Heart right ventricle (tissue), 16 donors: ENCODE results near the gene SS18. TPM values are rescaled to one million over a fixed set of nuclear protein-coding genes. Genes with fewer than 3 reads are reported as not detected.

ENCODE experiments used
- ATAC-seq, 8 donors: fragments of 200-7000 bp; cut with Tn5 transposase; one replicate each; pipeline ENCODE4 v1.9.1; 2020; ENCODE audit warnings: mild to moderate bottlenecking in 8 of 8, moderate library complexity in 8 of 8, moderate number of reproducible peaks in 1 of 8
- DNase-seq, 2 donors: peaks; one replicate each; pipeline ENCODE4 v3.0.0-alpha.2; 2020
- H3K27ac ChIP-seq, 10 donors: fragments of 200-600 bp; sonication (generic) in 2 of 10; one replicate each; pipeline versions ENCODE4 v1.5.0 to v1.8.0; 2020 to 2022; ENCODE audit warnings: mild to moderate bottlenecking in 3 of 10
- H3K27me3 ChIP-seq, 7 donors: fragments of 200-600 bp; one replicate each; pipeline ENCODE4 v1.8.0; 2021 to 2022; ENCODE audit warnings: mild to moderate bottlenecking in 2 of 7
- H3K36me3 ChIP-seq, 9 donors: fragments of 200-600 bp; sonication (generic) in 1 of 9; one replicate each; pipeline versions ENCODE4 v1.5.0 to v1.8.0; 2020 to 2022; ENCODE audit warnings: mild to moderate bottlenecking in 2 of 9
- H3K4me1 ChIP-seq, 9 donors: fragments of 200-600 bp; sonication (generic) in 1 of 9; one replicate each; pipeline versions ENCODE4 v1.5.0 to v1.8.0; 2020 to 2022; ENCODE audit warnings: mild to moderate bottlenecking in 4 of 9
- H3K4me3 ChIP-seq, 10 donors: fragments of 200-600 bp; sonication (generic) in 2 of 10; one replicate each; pipeline versions ENCODE4 v1.5.0 to v1.8.0; 2020 to 2022; ENCODE audit warnings: mild to moderate bottlenecking in 7 of 10, moderate library complexity in 2 of 10
- H3K9me3 ChIP-seq, 11 donors: fragments of 200-600 bp in 10 of 11; sonication (generic) in 2 of 11; one replicate each; pipeline versions ENCODE4 v1.5.0 to v1.8.0; 2013 to 2022; ENCODE audit warnings: mild to moderate bottlenecking in 2 of 11, control low read depth in 1 of 11, moderate library complexity in 1 of 11
- WGBS, 2 donors: extraction: QIAGEN DNeasy Blood & Tissue Kit; methylation state at CpG; one replicate each; pipeline ENCODE4 v1.1.7; 2013; ENCODE audit warnings: inconsistent platforms in 1 of 2; 5-methylcytosine and 5-hydroxymethylcytosine counted together
- intact Hi-C, 10 donors: fragments of 100-400 bp; cut with DNase I; formaldehyde crosslinking; loops; one replicate each; pipeline versions ENCODE4 v1.11.1 to v1.14.2; 2022
- polyA plus RNA-seq, 2 donors: library from polyadenylated mRNA; stranded (reverse); fragments of 200-250 nt; gene quantifications; one replicate each; pipeline ENCODE4 v1.2.3, GENCODE V29; 2013
- total RNA-seq, 10 donors: library from RNA; stranded (reverse); fragmentation: NEBNext Ultra II Directional in 3 of 10; extraction: Animal tissue kit (Norgen Biotek cat#: 25700) in 3 of 10; gene quantifications; one replicate each; pipeline versions ENCODE4 v1.2.1 to v1.2.4, GENCODE V29; 2021 to 2023
- TF ChIP-seq, protein P1 (sequence below), 9 donors: fragments of 200-600 bp; sonication (generic) in 2 of 9; IDR thresholded peaks; one replicate each; pipeline versions ENCODE4 v1.5.0 to v1.8.0; 2021 to 2022; ENCODE audit warnings: antibody characterized with exemption in 9 of 9, mild to moderate bottlenecking in 5 of 9, moderate library complexity in 1 of 9
- donor health status: Arrhythmogenic right ventricular cardiomyopathy.
- donor health status: ischemic (EF 13 %, LVEDD 7.1; RV severe dilation, severe dysfunction).
- donor health status: healthy with polysubstance abuse.
- donor health status: DM: no; HTN: yes; CAD: no.
- donor health status: DM: no; HTN: no; CAD: no.
- donor health status: ischemic (EF 25% LVEDD 6.9; RV normal size, moderate dysfunction).
- donor health status: ischemic (EF 25% LVEDD 5.7; RV mildly dilated, moderate dysfunction).
- donor health status: healthy.
- donor health status: DM: yes; HTN: yes; CAD: no.
- donor health status: Ischemic cardiomyopathy.
- donor health status: ischemic (EF 35%, LVEDD 5.7; RV mildly dilated, moderate dysfunction).
- donor health status: nonischemic (EF 11% LVEDD 7.7; RV severe dilation, severe dysfunction).
- donor health status: DM: yes; HTN: yes; CAD: no.
- donor health status: PGD.
- donor health status: ischemic (EF 29% LVEDD 5.4; RV normal size, mild dysfunction).
- donor health status: nonischemic (EF 23%, LVEDD 6.1; RV moderate dilation, normal function).

SS18 gene
- total and polyA plus RNA-seq, 12 donors = 15.1 to 41.8 (median 33.9) TPM

DNA sequence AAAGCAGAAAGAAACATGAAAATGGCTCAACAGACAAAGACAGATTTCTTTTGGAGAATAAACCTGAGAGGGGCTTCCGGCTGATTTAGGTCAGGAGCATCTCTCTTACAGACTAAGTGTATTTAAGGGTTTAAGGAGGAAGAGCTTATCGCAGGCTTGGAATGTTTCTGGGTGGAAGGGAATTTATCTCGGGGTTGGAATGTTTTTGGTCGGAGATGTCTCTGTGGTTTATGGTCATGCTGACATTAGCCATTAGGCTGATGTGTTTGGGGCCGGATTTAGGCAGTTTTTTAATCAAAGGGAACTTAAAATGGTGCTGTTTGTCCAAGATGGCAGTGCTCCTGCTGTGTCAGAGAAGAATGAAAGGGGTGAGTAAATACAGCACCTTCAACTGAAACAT lies 28.8 kb upstream of the SS18 start:
- H3K27me3 ChIP-seq = peaks cover 0 to 11% (median 0%) of the 10 kb centered on the region in 7 donors
- TF ChIP-seq, protein P1, sequence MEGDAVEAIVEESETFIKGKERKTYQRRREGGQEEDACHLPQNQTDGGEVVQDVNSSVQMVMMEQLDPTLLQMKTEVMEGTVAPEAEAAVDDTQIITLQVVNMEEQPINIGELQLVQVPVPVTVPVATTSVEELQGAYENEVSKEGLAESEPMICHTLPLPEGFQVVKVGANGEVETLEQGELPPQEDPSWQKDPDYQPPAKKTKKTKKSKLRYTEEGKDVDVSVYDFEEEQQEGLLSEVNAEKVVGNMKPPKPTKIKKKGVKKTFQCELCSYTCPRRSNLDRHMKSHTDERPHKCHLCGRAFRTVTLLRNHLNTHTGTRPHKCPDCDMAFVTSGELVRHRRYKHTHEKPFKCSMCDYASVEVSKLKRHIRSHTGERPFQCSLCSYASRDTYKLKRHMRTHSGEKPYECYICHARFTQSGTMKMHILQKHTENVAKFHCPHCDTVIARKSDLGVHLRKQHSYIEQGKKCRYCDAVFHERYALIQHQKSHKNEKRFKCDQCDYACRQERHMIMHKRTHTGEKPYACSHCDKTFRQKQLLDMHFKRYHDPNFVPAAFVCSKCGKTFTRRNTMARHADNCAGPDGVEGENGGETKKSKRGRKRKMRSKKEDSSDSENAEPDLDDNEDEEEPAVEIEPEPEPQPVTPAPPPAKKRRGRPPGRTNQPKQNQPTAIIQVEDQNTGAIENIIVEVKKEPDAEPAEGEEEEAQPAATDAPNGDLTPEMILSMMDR (IDR thresholded peaks at IDR 0.05) = no peak
- no peaks in the 10 kb centered on the region for H3K4me1 ChIP-seq
- DNase-seq (no peak), ATAC-seq (no peak)
- intact Hi-C loops = no loop called here
- no peaks in the 10 kb centered on the region for H3K36me3 ChIP-seq
- no peak overlapping the region for H3K27ac ChIP-seq
- H3K9me3 ChIP-seq = peaks cover 0 to 15% (median 0%) of the 10 kb centered on the region in 11 donors
- WGBS, 2 donors = 82 to 85% methylated on average over 5 of the region's 5 CpGs
- no peak overlapping the region for H3K4me3 ChIP-seq

DNA sequence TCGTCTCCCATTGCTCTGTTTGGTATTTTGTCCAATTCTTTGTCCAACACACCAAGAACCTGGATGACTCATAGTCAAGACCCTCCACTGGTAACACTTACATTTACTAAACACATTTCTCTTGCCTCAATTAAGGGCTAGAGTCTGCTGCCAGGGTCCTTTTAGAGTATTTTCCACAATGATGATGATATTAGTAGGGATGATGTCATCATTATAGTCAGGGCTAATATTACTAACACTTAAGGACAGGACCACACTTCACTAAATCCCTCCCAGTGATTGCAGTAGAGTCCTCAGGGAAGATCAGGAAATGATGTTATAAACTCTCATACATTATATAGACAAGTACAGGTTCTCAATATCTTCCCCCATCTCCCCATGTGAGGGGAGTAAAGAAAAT lies 13.6 kb upstream of the SS18 start:
- no peak for ATAC-seq
- 86 to 93% methylated on average over 1 of the region's 1 CpG for WGBS, 2 donors

DNA sequence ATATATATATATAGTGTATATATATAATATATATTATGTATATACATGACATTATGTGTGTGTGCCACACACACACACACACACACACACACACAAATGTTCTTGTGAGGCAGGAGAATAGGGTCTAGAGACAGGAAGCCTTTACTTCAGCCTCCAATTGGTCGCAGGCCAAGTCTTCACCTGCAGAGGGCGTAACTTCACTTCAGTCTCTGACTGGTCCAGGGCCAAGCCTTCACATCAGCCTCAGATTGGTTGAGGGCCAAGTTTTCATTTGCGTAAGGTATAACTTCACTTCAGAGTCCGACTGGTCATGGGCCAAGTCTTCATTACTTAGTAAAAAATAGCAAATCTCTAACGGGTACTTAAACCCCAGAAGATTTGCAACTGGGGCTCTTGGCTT lies 13.2 kb upstream of the SS18 start:
- DNase-seq = no peak
- Histone ChIP-seq H3K9me3 (no peaks in the 10 kb centered on the region), H3K4me1 (no peaks in the 10 kb centered on the region), H3K27me3 (no peaks in the 10 kb centered on the region), H3K4me3 (no peak overlapping the region), H3K36me3 (no peaks in the 10 kb centered on the region), H3K27ac (no peak overlapping the region)
- WGBS, 2 donors = 60 to 67% methylated on average over 5 of the region's 5 CpGs
- ATAC-seq = no peak
- intact Hi-C loops = loop anchor here in 1 of 10 donors (10.0 kb wide), 1 partner anchor 51 kb away; no protein-coding TSS in a partner anchor
- TF ChIP-seq, protein P1 (IDR thresholded peaks at IDR 0.05) = no peak

More for the DNA sequence above, 13.6 kb upstream of the SS18 start:
- Histone ChIP-seq H3K4me1 (no peaks in the 10 kb centered on the region), H3K27me3 (no peaks in the 10 kb centered on the region), H3K4me3 (no peak overlapping the region), H3K9me3 (no peaks in the 10 kb centered on the region), H3K36me3 (no peaks in the 10 kb centered on the region), H3K27ac (no peak overlapping the region)
- no peak for DNase-seq
- intact Hi-C loops = loop anchor here in 1 of 10 donors (10.0 kb wide), 1 partner anchor 51 kb away; no protein-coding TSS in a partner anchor
- TF ChIP-seq, protein P1 (IDR thresholded peaks at IDR 0.05) = no peak

DNA sequence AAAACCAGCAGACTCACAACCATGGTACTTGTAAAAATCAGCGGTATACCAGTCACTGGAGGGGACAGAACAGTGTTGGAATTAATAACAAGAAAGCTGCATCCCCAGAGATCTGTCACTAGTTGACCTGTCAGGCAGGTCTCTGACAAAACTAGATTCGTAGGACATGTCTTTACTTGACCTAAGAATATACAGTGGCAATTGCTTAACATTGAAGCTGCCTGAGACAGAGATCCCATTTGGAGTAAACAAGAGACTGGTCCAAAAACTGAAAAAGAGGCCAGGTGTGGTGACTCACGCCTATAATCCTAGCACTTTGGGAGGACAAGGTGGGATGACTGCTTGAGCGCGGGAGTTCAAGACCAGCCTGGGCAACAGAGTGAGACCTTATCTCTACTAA lies 7.2 kb upstream of the SS18 start:
- Histone ChIP-seq H3K4me1 (no peaks in the 10 kb centered on the region), H3K27me3 (no peaks in the 10 kb centered on the region), H3K27ac (no peak overlapping the region), H3K36me3 (no peaks in the 10 kb centered on the region), H3K4me3 (no peak overlapping the region), H3K9me3 (peaks cover 0 to 7% (median 0%) of the 10 kb centered on the region in 11 donors)
- DNase-seq (no peak), ATAC-seq (no peak)
- WGBS, 2 donors = 94 to 96% methylated on average over 5 of the region's 5 CpGs
- intact Hi-C loops = loop anchor here in 2 of 10 donors (10.0 kb wide), 2 partner anchors 67 to 127 kb away; partner anchors contain the start of gene TAF4B (in 1 of the 2)
- TF ChIP-seq, protein P1 (IDR thresholded peaks at IDR 0.05) = no peak
